HG03432 (cell line): ENCODE results near the gene RNF168.
"Not testable (repeated sequence)": the region's sequence is repeated elsewhere in the genome, so short reads cannot be mapped to it uniquely, and the experiment has no call there.

Source experiments
- ATAC-seq: cut with Tn5 transposase; IDR thresholded peaks from one replicate; pipeline ENCODE4 v1.9.1; 2021; ENCODE audit warnings: mild to moderate bottlenecking, moderate library complexity; ENCODE audit not compliant: unreplicated experiment

The RNF168 gene, protein sequence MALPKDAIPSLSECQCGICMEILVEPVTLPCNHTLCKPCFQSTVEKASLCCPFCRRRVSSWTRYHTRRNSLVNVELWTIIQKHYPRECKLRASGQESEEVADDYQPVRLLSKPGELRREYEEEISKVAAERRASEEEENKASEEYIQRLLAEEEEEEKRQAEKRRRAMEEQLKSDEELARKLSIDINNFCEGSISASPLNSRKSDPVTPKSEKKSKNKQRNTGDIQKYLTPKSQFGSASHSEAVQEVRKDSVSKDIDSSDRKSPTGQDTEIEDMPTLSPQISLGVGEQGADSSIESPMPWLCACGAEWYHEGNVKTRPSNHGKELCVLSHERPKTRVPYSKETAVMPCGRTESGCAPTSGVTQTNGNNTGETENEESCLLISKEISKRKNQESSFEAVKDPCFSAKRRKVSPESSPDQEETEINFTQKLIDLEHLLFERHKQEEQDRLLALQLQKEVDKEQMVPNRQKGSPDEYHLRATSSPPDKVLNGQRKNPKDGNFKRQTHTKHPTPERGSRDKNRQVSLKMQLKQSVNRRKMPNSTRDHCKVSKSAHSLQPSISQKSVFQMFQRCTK

DNA sequence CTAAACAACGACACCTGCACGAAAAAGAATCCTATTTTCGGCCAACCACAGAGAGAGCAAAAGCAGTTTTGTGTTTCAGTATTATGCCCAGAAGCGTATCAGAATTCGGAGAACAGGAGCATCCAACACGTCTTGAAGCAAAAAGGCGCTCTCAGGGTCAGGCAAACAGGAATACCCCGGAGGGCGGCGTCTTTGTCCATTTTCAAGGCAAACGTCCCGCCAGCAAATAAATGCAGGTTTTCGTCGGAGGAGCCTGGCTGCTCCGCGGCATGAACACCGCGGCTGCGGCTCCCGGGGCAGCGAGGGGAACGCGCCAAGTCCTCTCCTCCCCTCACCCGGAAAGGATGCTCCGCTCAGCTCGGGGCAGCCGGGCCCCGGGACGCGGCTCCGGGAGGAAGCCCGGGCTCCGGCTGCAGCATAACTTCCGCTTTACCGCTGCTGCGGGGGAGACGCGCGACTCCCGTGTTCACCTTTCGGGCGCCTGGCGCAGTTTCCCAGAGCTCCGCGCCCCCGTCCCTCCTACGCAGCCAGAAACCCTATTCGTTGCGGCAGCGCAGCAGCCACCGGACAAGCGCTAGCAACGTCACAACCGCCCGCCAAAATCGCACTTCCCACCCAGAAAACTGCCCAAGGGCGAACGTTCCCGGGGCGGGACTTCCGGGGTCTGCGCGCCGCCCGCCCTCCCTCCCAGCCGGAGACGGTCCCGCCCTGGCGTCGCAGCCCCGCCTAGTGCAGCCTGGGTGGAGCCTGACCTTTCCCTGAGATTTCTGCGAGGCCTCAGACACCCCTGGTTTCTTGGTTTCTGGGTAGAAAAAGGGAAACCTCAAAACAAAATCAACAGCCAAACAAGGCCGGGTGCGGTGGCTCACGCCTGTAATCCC lies at the start of gene RNF168:
RNF168 (minus strand) TSS at position 573 of the 881 bp plus-strand sequence. CDS start 595 bp downstream, outside the sequence.
- peak; percentile 81 for ATAC-seq

DNA sequence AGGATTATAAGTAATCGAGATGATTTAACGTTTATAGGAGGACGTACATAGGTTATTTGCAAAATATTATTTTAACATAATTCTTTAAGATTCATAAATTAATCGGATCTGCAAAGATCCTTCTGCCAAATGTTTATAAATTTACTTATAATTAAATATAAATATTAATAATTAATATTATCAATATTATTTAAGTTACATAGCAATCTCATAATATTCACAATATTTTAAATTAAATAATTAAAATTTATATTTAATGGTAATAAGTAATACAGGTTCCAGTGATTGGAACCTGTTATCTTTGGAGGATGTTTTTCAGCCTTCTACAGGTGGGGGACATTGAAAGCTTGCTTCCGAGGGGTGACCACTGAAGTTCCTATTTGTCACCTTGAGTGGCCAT lies 48.7 kb upstream of the RNF168 start:
- no peak for ATAC-seq

DNA sequence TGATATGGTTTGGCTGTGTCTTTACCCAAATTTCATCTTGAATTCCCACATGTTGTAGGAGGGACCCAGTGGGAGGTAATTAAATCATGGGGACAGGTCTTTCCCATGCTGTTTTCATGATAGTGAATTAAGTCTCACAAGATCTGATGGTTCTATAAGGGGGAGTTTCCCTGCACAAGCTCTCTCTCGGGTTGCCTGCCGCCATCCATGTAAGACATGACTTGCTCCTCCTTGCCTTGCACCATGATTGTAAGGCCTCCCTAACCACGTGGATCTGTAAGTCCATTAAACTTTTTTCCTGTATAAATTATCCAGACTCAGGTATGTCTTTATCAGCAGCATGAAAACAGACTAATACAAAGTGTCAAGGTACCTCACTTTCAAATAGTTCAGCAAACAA lies 46.6 kb upstream of the RNF168 start:
- ATAC-seq: not testable (repeated sequence)

DNA sequence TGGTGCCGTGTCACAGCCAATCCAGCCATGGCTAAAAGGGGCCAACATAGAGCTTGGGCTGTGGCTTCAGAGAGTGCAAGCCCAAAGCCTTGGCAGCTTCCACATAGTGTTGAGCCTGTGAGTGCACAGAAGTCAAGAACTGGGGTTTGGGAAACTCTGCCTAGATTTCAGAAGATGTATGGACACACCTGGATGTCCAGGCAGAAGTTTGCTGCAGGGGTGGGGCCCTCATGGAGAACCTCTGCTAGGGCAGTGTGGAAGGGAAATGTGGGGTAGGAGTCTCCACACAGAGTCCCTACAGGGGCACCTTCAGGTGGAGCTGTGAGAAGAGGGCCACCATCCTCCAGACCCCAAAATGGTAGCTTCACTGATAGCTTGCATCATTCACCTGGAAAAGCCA lies 45.7 kb upstream of the RNF168 start:
- ATAC-seq: not testable (repeated sequence)

DNA sequence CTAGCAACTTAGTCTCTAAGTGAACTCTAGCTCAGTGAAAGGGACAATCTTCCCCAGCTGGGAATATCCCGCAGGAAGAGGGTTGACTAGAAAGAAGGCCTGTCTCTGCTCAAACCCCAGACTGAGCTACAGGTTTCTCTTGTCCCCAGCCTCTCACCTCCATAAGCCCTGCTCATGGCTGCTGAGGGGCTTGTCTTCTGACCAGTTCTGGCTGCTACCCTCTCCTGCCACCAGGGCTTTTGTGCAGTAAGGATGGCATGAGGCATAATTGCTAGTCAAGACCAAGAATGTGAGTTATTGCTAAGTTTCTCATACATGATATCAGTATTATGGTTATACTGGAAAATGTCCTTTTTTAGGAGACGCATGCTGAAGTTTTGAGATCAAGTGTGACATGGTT lies 43.5 kb upstream of the RNF168 start:
- no peak for ATAC-seq

DNA sequence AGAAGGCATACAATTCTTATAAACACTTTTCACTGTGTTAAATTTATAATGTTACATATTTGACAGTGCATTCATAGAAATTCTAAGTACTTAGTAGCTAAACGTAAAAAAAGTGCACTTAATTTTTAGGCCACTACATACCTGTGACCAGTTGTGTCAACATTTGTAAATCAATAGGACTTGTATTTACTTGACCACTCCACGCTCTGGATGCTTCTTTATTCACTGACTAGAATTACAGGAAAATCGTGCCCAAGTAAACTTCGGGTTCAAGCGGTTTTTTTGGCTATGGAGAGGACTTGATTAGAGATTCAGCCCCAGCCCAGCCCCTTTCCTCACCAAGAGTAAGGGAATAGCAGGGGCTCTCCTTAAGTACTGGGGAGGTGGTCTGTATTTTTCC lies 43.0 kb upstream of the RNF168 start:
- ATAC-seq: no peak

DNA sequence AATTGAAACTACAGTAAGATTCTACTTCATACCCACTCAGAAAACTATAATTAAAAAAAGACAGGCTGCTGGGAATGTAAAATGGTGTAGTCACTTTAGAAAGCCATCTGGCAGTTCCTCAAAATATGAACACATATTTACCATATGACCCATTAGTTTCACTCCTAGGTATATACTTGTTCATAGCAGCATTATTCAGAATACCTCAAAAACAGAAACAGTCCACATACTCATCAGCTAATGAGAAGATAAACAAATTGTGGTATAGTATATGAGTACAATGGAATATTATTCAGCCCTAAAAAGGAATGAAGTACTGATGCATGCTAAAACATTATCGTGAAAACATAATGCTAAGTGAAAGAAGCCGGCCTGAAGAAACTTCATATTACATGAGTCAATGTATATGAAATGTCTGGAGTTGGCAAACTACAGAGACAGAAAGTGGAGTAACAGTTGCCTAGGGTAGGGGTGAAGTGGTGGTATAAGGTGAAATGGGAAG lies 41.0 kb upstream of the RNF168 start:
- ATAC-seq: no peak

DNA sequence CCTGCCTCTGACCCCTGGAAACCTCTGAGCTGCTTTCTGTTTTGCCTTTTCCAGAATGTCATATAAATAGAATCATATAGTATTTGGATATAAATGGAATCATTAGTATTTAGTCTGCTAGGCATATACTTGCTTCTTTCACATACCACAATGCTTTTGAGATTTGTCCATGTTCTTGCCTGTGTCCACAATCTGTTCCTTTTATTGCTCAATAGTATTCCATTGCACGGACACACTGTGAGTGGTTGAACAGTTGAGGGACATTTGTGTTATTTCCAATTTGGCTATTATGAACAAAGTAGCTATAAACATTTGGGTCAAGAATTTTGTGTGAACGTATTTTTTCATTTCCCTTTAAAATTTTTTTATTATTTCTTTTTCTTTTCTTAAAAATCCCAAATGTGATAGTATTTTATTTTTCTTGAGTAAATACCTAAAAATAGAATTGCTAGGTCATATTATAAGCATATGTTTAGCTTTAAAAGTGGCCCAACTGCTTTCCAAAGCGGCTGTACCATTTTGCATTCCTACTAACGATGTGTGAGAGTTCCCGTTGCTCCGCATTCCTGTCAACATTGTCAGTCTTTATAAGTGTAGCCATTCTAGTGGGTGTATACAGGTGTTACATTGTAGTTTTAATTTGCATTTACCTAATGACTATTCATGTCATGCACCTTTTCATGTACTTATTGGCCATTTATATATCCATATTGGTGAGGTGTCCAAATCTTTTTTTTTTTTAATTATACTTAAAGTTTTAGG lies 38.3 kb upstream of the RNF168 start:
- no peak for ATAC-seq

DNA sequence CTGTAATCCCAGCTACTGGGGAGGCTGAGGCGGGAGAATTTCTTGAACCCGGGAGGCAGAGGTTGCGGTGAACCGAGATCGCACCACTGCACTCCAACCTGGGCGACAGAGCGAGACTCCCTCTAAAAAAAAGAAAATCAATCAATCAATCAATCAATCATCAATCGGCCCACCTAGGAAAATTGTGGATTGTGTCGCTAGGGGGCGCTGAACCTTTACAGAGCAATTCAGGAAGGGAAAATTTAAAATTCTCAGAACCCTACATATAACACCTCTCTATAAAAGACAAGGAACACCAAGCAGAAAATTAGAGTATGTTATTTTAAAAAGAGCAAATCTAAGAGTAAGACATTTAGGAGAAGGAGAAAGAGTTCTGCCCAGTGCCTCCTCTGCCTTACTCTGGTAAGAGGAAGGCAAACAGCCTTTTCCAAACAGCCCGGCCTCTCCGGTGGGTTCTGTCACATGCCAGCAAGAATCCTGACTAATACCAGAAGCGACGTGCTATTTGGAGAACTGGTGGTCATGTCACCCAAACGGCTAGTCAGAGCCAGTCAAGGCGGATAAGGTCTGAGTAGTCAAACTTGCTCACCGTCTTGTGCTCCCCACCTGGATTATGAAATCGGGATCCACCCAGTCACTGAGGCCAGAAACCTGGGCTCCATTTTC lies 33.9 kb upstream of the RNF168 start:
- ATAC-seq: no peak

DNA sequence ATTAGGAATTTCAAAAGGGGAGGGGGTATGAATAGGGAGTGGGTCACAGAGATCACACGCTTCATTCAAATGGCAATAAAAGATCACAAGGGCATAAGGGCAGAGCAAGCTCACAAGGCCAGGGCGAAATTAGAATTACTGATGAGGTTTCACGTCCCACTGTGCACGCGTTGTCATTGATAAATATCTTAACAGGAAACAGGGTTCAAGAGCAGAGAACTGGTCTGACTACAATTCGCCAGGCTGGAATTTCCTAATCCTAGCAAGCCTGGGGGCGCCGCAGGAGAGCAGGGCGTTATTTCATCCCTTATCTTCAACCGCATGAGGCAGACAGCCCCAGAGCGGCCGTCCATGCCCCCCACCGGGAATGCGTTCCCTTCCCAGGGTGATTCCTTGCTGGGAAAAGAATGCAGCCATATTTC lies 29.7 kb upstream of the RNF168 start:
- no peak for ATAC-seq

DNA sequence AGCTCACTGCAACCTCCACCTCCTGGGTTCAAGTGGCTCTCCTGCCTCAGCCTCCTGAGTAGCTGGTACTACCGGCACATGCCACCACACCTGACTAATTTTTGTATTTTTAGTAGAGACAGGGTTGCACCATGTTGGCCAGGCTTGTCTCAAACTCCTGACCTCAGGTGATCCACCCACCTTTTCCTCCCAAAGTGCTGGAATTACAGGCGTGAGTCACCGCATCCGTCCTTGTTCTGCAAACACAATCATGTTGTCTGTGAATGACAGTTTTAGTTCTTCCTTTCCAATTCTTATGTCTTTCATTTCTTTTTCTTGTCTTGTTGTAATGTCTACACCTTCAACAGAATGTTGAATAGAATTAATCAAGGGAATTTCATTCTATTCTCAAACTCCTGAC lies 27.9 kb upstream of the RNF168 start:
- no peak for ATAC-seq

DNA sequence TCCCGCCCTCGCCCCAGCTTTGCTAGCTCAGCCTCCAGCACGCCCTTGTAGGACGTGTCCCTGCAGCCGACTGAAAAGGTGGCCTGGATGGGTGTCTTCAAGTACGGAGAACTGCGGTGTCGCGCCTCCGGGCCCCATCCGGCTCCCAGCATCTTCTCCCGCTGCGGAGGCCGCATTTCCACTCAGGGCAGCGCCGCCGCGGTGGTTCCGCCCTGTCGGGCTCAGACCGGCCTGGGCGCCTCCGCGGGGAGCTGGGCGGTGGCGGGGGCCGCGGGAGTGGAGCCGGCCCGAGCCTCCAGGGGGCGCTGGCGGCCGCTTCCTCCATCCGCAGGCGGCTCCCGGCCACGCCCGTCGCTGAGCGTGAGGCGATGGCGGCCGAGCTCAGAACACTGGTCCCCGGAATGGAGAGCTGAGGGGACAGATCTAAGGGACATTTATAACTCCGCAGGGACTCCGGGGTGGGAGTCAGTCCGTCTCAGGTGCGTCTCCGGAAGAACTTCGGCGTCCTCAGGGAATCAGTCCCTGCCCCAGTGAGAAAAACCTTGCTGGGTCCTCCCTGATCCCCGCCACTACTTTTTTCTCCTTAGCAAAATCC lies 25.2 kb upstream of the RNF168 start:
- ATAC-seq: peak; percentile 87

DNA sequence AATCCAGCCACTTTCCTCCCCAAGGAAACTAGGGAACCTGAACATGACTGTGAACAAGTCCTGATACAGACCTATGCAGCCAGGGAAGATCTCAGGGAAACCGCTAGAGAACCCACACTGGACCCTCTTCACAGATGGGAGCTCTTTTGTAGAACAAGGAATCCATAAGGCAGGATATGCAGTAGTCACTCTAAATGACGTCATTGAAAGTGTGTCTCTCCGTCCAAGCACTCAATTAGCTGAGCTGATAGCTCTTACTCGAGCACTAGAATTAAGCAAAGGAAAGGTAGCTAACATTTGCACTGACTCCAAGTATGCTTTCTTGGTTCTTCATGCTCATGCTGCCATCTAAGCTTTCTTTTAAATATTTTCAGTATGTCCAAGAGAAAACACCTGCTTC lies 21.6 kb upstream of the RNF168 start:
- ATAC-seq: no peak

DNA sequence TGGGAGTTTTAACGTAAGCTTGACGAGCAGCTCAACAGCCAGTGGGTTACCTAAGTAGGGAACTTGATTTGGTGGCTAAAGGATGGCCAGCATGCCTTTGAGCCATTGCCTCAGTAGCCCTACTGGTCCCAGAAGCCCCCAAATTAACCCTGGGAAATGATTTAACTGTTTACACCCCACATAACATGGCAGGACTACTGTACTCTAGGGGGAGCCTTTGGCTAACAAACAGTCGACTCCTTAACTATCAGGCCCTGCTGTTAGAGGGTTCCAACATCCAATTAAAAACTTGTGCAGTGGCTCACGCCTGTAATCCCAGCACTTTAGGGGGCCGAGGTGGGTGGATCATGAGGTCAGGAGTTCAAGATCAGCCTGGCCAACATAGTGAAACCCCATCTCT lies 21.0 kb upstream of the RNF168 start:
- ATAC-seq: no peak

DNA sequence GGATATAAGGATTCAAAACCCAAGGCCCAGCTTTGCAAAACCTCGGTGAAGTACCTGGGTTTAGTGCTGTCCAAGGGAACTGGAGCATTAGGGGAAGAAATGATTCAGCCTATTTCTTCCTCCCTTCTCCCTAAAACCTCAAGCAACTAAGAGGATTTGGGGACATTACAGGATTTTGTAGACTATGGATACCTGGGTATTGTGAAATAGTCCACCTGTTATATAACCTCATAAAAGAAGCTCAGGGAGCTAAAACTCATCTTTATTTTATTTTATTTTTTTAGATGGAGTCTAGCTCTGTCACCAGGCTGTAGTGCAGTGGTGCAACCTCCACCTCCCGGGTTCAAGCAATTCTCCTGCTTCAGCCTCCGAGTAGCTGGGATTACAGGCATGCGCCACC lies 20.3 kb upstream of the RNF168 start:
- no peak for ATAC-seq

DNA sequence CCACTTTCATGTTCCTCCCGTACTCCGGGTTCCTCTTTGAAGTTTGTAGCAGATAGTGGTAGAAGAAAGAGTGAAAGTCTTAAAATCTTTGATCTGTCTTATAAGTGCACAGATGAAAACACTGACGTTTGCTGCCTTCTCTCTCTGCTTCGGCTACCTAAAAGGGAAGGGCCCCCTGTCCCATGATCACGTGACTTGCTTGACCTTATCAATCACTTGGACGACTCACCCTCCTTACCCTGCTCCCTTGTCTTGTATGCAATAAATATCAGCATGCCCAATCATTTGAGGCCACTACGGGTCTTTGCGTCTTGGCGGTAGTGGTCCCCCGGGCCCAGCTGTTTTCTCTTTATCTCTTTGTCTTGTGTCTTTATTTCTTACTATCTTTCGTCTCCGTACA lies 17.7 kb upstream of the RNF168 start:
- not testable (repeated sequence) for ATAC-seq

DNA sequence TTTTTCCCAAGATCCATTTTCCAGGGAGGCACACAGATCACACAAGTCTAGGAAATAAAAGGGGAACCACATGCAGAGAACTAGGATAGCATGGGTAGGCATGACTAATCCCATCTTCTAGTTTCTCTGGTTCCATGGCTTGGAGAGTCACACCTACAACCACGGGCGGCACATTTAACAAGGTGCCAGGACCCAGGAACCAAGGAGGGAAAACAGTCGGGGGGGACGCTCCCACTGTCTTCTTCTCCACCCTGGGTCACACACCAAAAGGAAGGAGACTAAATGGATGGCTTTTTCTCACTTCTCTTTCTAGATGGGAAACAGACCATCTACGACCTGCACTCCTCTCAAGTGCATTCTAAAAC lies 16.1 kb upstream of the RNF168 start:
- no peak for ATAC-seq

DNA sequence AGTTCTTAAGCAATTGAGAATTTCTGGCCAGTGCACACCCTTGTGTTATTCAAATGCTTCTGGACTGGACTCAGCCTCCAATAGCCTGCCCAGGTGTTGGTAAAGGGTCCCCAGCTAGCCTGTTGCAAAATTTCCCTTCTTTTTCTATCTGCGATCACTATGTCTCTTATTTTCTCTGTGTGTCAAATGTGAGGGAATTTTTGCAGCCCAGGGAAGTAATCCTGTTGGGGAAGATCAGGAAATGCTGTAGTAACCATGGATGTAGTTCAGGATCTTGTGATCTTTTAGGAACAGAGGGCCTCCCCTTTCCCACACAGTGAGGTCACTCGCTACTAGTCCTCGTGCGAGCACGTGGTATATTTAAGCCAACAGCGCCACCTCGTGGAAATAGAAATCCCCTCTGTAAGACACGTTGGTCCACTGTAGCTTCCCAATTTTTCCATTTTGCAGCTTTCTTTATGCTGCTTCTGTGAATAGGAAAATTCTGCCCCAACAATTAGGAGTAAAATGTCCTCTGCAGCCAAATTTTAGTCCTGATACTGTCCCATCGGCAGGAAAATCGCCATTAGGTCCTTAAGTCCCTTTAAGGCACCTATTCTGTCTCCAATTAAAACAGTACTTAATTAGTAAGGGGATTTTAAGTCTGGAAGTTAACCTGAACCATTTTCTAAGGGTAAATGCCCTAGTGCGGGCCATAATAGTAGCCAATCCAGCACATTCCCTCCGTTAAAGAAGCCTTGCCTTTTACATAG lies 15.6 kb upstream of the RNF168 start:
- no peak for ATAC-seq

DNA sequence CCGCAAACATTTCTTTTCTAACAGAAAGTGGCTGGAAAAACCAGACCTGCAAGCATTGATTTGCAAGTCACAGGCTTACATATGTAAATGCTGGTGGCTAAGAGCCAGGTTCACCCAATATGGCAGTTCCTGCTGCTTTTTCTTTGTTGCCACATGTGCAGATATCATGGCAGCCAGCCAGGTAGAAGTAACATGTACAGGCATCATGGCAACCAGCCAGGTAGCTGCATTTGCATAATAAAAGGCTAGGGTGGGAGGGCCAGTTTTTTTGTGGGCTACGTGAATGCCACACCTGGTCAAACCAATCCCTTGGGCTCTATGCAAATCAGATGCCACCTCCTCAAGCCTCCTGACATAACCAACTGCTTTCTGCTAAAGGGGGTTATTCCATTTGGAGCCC lies 14.4 kb upstream of the RNF168 start:
- no peak for ATAC-seq
